Colonic mucosa (tissue), 4 donors: ENCODE results near the gene RAPGEF1. TPM values are rescaled to one million over a fixed set of nuclear protein-coding genes. Genes with fewer than 3 reads are reported as not detected.

Experiments
- DNase-seq: peaks from one replicate; pipeline ENCODE4 v3.0.0-alpha.2; 2020
- H3K27ac ChIP-seq: fragments of 200-600 bp; one replicate; pipeline ENCODE4 v1.8.0; 2021
- H3K27me3 ChIP-seq: fragments of 200-600 bp; one replicate; pipeline ENCODE4 v1.8.0; 2021
- H3K36me3 ChIP-seq: fragments of 200-600 bp; one replicate; pipeline ENCODE4 v1.8.0; 2021
- H3K4me1 ChIP-seq: fragments of 200-600 bp; one replicate; pipeline ENCODE4 v1.8.0; 2021; ENCODE audit warnings: mild to moderate bottlenecking
- H3K4me3 ChIP-seq: fragments of 200-600 bp; one replicate; pipeline ENCODE4 v1.8.0; 2021
- H3K9ac ChIP-seq, 2 donors: one replicate each; pipeline ENCODE4 v1.7.0; 2013; ENCODE audit warnings: control low read depth in 2 of 2, low read depth in 2 of 2, low read length in 2 of 2
- H3K9me3 ChIP-seq: fragments of 200-600 bp; one replicate; pipeline ENCODE4 v1.8.0; 2021
- CTCF ChIP-seq: fragments of 200-600 bp; IDR thresholded peaks from one replicate; pipeline ENCODE4 v1.8.0; 2022; ENCODE audit warnings: antibody characterized with exemption, mild to moderate bottlenecking
- intact Hi-C: fragments of 100-400 bp; cut with DNase I; formaldehyde crosslinking; loops from one replicate; pipeline ENCODE4 v1.14.1; 2022
- total RNA-seq, 2 donors: library from RNA; stranded (reverse); fragmentation: NEBNext Ultra II Directional in 1 of 2; extraction: Animal tissue kit (Norgen Biotek cat#: 25700) in 1 of 2; gene quantifications; one replicate each; pipeline ENCODE4 v1.2.1, GENCODE V29; 2021
- donor health status: healthy.
- donor health status: DM: no; HTN: no; CAD: no.
- donor health status: DM: no; HTN: no; CAD: no.

RAPGEF1 gene
- total RNA-seq, 2 donors from 2014 or later = 47.2 to 58.6 TPM

- H3K4me3 ChIP-seq = no peak overlapping the region
- no peak overlapping the region for H3K9ac ChIP-seq
- H3K4me1 ChIP-seq = no peaks in the 10 kb centered on the region
- no peaks in the 10 kb centered on the region for H3K27me3 ChIP-seq
- peaks cover 14% of the 10 kb centered on the region for H3K36me3 ChIP-seq
- TF ChIP-seq CTCF = no peak
- DNase-seq = no peak
- intact Hi-C loops = no loop called here
- H3K9me3 ChIP-seq = no peaks in the 10 kb centered on the region
- no peak overlapping the region for H3K27ac ChIP-seq
Measured at GRCh38 chr9:131585375-131585774, 154.5 kb downstream of the RAPGEF1 start.

GRCh38 chr9:131584858-131585257, 155.0 kb downstream of the RAPGEF1 start:
- peaks cover 14% of the 10 kb centered on the region for H3K36me3 ChIP-seq
- no peak overlapping the region for H3K27ac ChIP-seq
- no peak for TF ChIP-seq CTCF

GRCh38 chr9:131583836-131584555, 155.9 kb downstream of the RAPGEF1 start:
- Histone ChIP-seq H3K36me3 (peaks cover 22% of the 10 kb centered on the region), H3K9ac (no peak overlapping the region), H3K4me1 (no peaks in the 10 kb centered on the region), H3K4me3 (no peak overlapping the region), H3K27me3 (no peaks in the 10 kb centered on the region), H3K27ac (no peak overlapping the region), H3K9me3 (no peaks in the 10 kb centered on the region)
- no peak for DNase-seq
- TF ChIP-seq CTCF = no peak
- intact Hi-C loops = no loop called here

More at GRCh38 chr9:131584858-131585257, 155.0 kb downstream of the RAPGEF1 start:
- H3K9me3 ChIP-seq = no peaks in the 10 kb centered on the region
- no peaks in the 10 kb centered on the region for H3K27me3 ChIP-seq
- no peak overlapping the region for H3K4me3 ChIP-seq
- no peak for DNase-seq
- no peaks in the 10 kb centered on the region for H3K4me1 ChIP-seq
- intact Hi-C loops = no loop called here
- H3K9ac ChIP-seq = no peak overlapping the region

GRCh38 chr9:131583337-131583645, 156.6 kb downstream of the RAPGEF1 start:
- Histone ChIP-seq H3K4me1 (no peaks in the 10 kb centered on the region), H3K36me3 (peaks cover 18% of the 10 kb centered on the region), H3K4me3 (no peak overlapping the region), H3K9ac (no peak overlapping the region), H3K27ac (no peak overlapping the region), H3K9me3 (no peaks in the 10 kb centered on the region), H3K27me3 (no peaks in the 10 kb centered on the region)
- no peak for DNase-seq
- intact Hi-C loops = no loop called here
- no peak for TF ChIP-seq CTCF

GRCh38 chr9:131582466-131583336, 157.2 kb downstream of the RAPGEF1 start:
- intact Hi-C loops = no loop called here
- DNase-seq = no peak
- no peak overlapping the region for H3K27ac ChIP-seq
- peaks cover 12% of the 10 kb centered on the region for H3K36me3 ChIP-seq
- no peaks in the 10 kb centered on the region for H3K27me3 ChIP-seq
- H3K4me3 ChIP-seq = no peak overlapping the region
- no peak overlapping the region for H3K9ac ChIP-seq
- no peaks in the 10 kb centered on the region for H3K9me3 ChIP-seq
- H3K4me1 ChIP-seq = no peaks in the 10 kb centered on the region
- TF ChIP-seq CTCF = no peak
